Activated T-cell treated with anti-CD3 and anti-CD28 coated beads, Interleukin-2, amount 50 U/mL, for 24 hours (primary cell): ENCODE results near the gene DHPS.
A peak's percentile ranks its signal among the peaks of the same experiment; 100 is the strongest.
"Not testable (repeated sequence)": the region's sequence is repeated elsewhere in the genome, so short reads cannot be mapped to it uniquely, and the experiment has no call there.

Source experiments
- DNase-seq: peaks from one replicate; pipeline ENCODE4 v3.0.0-alpha.2; 2020
- H3K27ac Mint-ChIP-seq: 2 replicates; pipeline ENCODE4 v1.8.0; 2020; ENCODE audit warnings: mild to moderate bottlenecking, mixed read lengths
- H3K27me3 Mint-ChIP-seq: 2 replicates; pipeline ENCODE4 v1.8.0; 2020; ENCODE audit warnings: mixed read lengths
- H3K36me3 Mint-ChIP-seq: 2 replicates; pipeline ENCODE4 v1.8.0; 2020; ENCODE audit warnings: low read depth, mixed read lengths
- H3K4me1 Mint-ChIP-seq: 2 replicates; pipeline ENCODE4 v1.8.0; 2020; ENCODE audit warnings: low read depth, mixed read lengths
- H3K4me3 Mint-ChIP-seq: 2 replicates; pipeline ENCODE4 v1.8.0; 2020; ENCODE audit warnings: mild to moderate bottlenecking, moderate library complexity, mixed read lengths
- H3K9me3 Mint-ChIP-seq: 2 replicates; pipeline ENCODE4 v1.8.0; 2020; ENCODE audit warnings: mixed read lengths

Gene DHPS

GRCh38 chr19:12695997-12696365 lies 14.3 kb upstream of the DHPS start:
- Mint-ChIP-seq H3K27ac (peak overlapping the region; percentile 93), H3K9me3 (no peaks in the 10 kb centered on the region), H3K4me1 (peaks cover 27% of the 10 kb centered on the region), H3K4me3 (peak overlapping the region; percentile 87), H3K27me3 (no peaks in the 10 kb centered on the region), H3K36me3 (peaks cover 53% of the 10 kb centered on the region)
- DNase-seq, result no peak

GRCh38 chr19:12695514-12695913 lies 13.8 kb upstream of the DHPS start:
- Mint-ChIP-seq H3K4me1 (peaks cover 27% of the 10 kb centered on the region), H3K36me3 (peaks cover 51% of the 10 kb centered on the region), H3K9me3 (no peaks in the 10 kb centered on the region), H3K27me3 (no peaks in the 10 kb centered on the region), H3K27ac (peak overlapping the region; percentile 79), H3K4me3 (peak overlapping the region; percentile 87)
- DNase-seq, result no peak

DNA sequence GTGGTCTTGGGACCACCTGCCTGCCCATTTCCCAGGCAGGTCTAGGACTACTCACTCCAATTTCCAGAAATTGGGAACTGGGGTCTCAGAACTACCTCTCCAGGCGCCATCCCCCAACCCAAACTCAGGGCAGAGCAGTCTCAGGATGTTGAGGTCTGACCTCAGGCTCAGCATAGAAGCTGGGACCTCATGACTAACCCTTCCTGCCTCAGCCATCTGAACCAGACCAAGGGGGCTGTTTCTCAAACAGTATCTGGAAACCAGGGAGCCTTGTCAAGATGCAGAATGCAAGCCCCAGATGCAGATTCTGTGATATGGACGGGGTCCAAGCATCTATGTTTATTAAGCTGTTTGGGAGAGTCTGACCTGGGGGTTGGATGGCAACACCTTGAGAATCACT lies 13.4 kb upstream of the DHPS start:
- no peaks in the 10 kb centered on the region for H3K27me3 Mint-ChIP-seq
- no peak overlapping the region for H3K27ac Mint-ChIP-seq
- peak overlapping the region; percentile 87 for H3K4me3 Mint-ChIP-seq
- H3K9me3 Mint-ChIP-seq, result no peaks in the 10 kb centered on the region
- DNase-seq, result no peak
- peaks cover 27% of the 10 kb centered on the region for H3K4me1 Mint-ChIP-seq
- H3K36me3 Mint-ChIP-seq, result peaks cover 51% of the 10 kb centered on the region

- H3K27ac Mint-ChIP-seq, result no peak overlapping the region
- peaks cover 49% of the 10 kb centered on the region for H3K36me3 Mint-ChIP-seq
- no peaks in the 10 kb centered on the region for H3K9me3 Mint-ChIP-seq
- no peaks in the 10 kb centered on the region for H3K27me3 Mint-ChIP-seq
- peak overlapping the region; percentile 87 for H3K4me3 Mint-ChIP-seq
- H3K4me1 Mint-ChIP-seq, result peaks cover 27% of the 10 kb centered on the region
- no peak for DNase-seq
Observed at GRCh38 chr19:12694641-12695040, 13.0 kb upstream of the DHPS start.

- Mint-ChIP-seq H3K27ac (no peak overlapping the region), H3K36me3 (peaks cover 51% of the 10 kb centered on the region), H3K4me1 (peaks cover 20% of the 10 kb centered on the region), H3K4me3 (no peak overlapping the region), H3K9me3 (no peaks in the 10 kb centered on the region), H3K27me3 (no peaks in the 10 kb centered on the region)
- DNase-seq, result no peak
Observed at GRCh38 chr19:12692960-12693359, 11.3 kb upstream of the DHPS start.

GRCh38 chr19:12689581-12690216 lies 8.0 kb upstream of the DHPS start:
- Mint-ChIP-seq H3K4me3 (no peak overlapping the region), H3K9me3 (no peaks in the 10 kb centered on the region)

GRCh38 chr19:12689012-12689411 lies 7.3 kb upstream of the DHPS start:
- H3K4me1 Mint-ChIP-seq, result no peaks in the 10 kb centered on the region
- H3K9me3 Mint-ChIP-seq, result no peaks in the 10 kb centered on the region
- H3K27ac Mint-ChIP-seq, result no peak overlapping the region
- DNase-seq, result no peak
- H3K27me3 Mint-ChIP-seq, result no peaks in the 10 kb centered on the region
- H3K36me3 Mint-ChIP-seq, result peaks cover 43% of the 10 kb centered on the region
- no peak overlapping the region for H3K4me3 Mint-ChIP-seq

More at GRCh38 chr19:12689581-12690216, 8.0 kb upstream of the DHPS start:
- H3K27ac Mint-ChIP-seq, result no peak overlapping the region
- no peak for DNase-seq
- peaks cover 5% of the 10 kb centered on the region for H3K4me1 Mint-ChIP-seq
- H3K27me3 Mint-ChIP-seq, result no peaks in the 10 kb centered on the region
- H3K36me3 Mint-ChIP-seq, result peaks cover 47% of the 10 kb centered on the region

DNA sequence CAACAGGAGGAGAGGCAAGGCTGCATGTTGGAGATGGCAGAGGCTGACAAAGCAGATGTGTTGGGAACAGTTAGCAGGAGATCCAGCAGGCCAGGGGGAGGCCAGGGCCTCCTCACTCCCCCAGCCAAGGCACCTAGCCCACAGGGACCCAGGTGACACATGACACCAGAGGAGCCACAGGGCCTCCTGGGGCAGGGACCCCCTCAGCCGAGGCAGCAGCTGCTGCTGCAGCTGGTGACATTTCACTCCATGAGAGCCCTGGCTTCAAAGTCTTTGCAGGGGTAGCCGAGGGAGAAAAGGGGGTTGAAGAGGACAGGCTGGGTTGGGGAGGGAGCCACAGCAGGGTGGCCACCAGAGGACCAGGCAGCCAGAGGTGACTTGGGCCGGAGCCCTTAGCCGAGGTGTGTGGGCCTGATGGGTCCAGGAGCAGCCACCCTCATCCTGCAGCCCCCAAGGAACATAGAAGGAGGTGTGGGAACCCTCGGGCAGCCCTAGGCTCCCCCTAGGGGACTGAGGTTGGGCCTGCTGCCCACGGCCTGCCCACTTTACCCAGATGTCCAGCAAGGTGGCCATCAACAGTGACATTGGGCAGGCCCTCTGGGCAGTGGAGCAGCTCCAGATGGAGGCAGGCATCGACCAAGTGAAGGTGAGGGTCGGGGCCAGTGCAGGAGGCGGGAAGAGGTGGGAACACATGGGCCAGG lies 6.0 kb upstream of the DHPS start, which contains the start of gene GNG14:
GNG14 (plus strand) TSS at position 503 of the 701 bp plus-strand sequence; CDS start at position 554, 51 bp downstream.
- Mint-ChIP-seq H3K4me1 (no peaks in the 10 kb centered on the region), H3K9me3 (no peaks in the 10 kb centered on the region), H3K36me3 (peaks cover 36% of the 10 kb centered on the region), H3K27ac (no peak within 1 kb of the TSS), H3K27me3 (no peaks in the 10 kb centered on the region), H3K4me3 (no peak within 1 kb of the TSS)
- DNase-seq, result no peak

DNA sequence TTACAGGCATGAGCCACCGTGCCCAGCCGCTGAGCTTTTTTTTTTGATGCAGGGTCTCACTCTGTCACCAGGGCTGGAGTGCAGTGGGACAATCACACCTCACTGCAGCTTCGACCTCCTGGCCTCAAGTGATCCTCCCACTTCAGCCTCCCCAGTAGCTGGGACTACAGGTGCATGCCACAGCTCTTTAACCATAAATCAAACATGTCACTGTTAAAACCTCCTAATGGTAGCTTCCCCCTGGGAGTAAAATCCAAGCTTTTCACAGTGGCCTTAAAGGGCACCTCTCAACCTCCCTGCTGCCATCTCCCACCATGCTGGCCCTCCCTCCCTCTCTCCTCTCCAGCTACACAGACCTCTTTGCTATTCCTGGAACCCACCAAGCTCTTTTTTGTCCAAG lies 4.2 kb upstream of the DHPS start:
- Mint-ChIP-seq H3K36me3 (peaks cover 37% of the 10 kb centered on the region), H3K4me1 (peaks cover 5% of the 10 kb centered on the region), H3K27me3 (no peaks in the 10 kb centered on the region), H3K27ac (no peak overlapping the region), H3K9me3 (no peaks in the 10 kb centered on the region), H3K4me3 (no peak overlapping the region)
- no peak for DNase-seq

- peaks cover 60% of the 10 kb centered on the region for H3K36me3 Mint-ChIP-seq
- H3K4me3 Mint-ChIP-seq, result peak overlapping the region; percentile 98
- H3K27ac Mint-ChIP-seq, result peak overlapping the region; percentile 99
- DNase-seq, result no peak
- H3K27me3 Mint-ChIP-seq, result no peaks in the 10 kb centered on the region
- H3K4me1 Mint-ChIP-seq, result peaks cover 28% of the 10 kb centered on the region
- H3K9me3 Mint-ChIP-seq, result no peaks in the 10 kb centered on the region
Observed at GRCh38 chr19:12680034-12680433, 1.6 kb downstream of the DHPS start.

GRCh38 chr19:12678039-12678438 lies 3.6 kb downstream of the DHPS start:
- H3K4me3 Mint-ChIP-seq, H3K9me3 Mint-ChIP-seq, DNase-seq, H3K27me3 Mint-ChIP-seq, H3K27ac Mint-ChIP-seq: not testable (repeated sequence)
- peaks cover 31% of the 10 kb centered on the region for H3K4me1 Mint-ChIP-seq
- H3K36me3 Mint-ChIP-seq, result peaks cover 80% of the 10 kb centered on the region

- peaks cover 33% of the 10 kb centered on the region for H3K4me1 Mint-ChIP-seq
- no peak for DNase-seq
- peaks cover 91% of the 10 kb centered on the region for H3K36me3 Mint-ChIP-seq
- H3K27ac Mint-ChIP-seq, result peak overlapping the region; percentile 67
- H3K4me3 Mint-ChIP-seq, result no peak overlapping the region
- H3K9me3 Mint-ChIP-seq, result no peaks in the 10 kb centered on the region
- no peaks in the 10 kb centered on the region for H3K27me3 Mint-ChIP-seq
Observed at GRCh38 chr19:12676928-12677327, 4.8 kb downstream of the DHPS start.

DNA sequence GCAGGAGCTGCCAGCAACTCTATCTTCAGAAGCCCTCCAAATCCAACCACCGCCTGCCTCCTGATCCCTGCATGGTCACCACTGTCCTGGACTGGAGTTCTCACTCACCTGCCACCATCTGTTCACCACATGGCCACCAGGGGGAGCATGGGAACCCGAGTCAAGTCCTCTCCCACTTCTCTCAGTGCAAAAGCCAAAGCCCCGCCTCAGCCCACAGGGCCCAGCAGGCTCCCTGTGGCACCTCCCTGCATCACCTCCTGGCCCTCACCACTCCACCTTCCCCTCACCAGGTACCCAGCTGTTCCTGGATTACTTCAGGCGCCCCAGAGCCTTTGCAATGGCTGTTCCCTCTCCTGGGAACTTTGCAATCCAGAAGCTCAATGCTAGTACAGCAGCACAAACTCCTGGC lies 5.3 kb downstream of the DHPS start:
- no peak overlapping the region for H3K4me3 Mint-ChIP-seq
- peak overlapping the region; percentile 67 for H3K27ac Mint-ChIP-seq
- H3K9me3 Mint-ChIP-seq, result no peaks in the 10 kb centered on the region
- H3K36me3 Mint-ChIP-seq, result peaks cover 91% of the 10 kb centered on the region
- peak; percentile 91 for DNase-seq
- no peaks in the 10 kb centered on the region for H3K27me3 Mint-ChIP-seq
- peaks cover 35% of the 10 kb centered on the region for H3K4me1 Mint-ChIP-seq

DNA sequence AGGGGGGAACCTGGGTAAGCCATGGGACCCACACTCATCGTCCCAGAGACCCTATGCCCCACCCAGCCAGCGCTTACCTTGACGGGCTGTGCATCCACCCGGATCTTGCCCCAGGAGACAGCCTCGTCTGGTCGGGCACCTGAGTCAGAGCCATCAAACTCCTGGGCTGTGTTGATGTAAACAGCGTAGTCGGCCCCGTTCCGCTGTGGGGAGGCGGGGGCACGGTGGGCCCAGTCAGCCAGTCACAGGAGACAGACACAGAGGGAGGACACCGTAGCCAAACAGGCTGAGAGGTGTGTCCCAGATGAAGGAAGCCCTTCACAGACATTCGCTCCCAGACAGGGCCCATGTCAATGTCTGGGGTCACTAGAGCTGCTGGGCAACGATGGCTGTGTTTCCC lies 5.7 kb downstream of the DHPS start:
- Mint-ChIP-seq H3K9me3 (no peaks in the 10 kb centered on the region), H3K4me3 (no peak overlapping the region), H3K4me1 (peaks cover 31% of the 10 kb centered on the region), H3K27ac (no peak overlapping the region), H3K36me3 (peaks cover 87% of the 10 kb centered on the region), H3K27me3 (no peaks in the 10 kb centered on the region)
- no peak for DNase-seq

DNA sequence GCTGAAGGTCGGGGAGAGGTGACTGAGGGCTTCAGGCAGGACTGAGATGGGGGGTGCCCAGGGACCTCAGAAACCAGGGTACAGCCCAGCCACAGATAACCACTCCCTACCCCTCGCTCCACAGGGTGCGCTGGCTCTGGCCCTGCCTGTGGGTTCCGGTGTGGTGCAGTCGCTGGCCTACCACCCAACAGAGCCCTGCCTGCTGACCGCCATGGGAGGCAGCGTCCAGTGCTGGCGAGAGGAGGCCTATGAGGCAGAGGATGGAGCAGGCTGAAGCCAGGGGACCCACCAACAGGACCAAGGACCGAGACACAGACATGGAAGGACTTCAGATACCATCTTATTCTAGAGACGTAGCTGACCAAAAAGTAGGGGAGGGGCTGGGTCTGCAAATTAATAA lies 6.3 kb downstream of the DHPS start:
- no peak for DNase-seq
- Mint-ChIP-seq H3K4me3 (no peak overlapping the region), H3K9me3 (no peaks in the 10 kb centered on the region), H3K27me3 (no peaks in the 10 kb centered on the region), H3K27ac (peak overlapping the region; percentile 33), H3K4me1 (peaks cover 35% of the 10 kb centered on the region), H3K36me3 (peaks cover 90% of the 10 kb centered on the region)
